Fibroblast of lung (primary cell): Measurements from ENCODE around the gene DOK6.

Source experiments
- EZH2 ChIP-seq: IDR thresholded peaks from 2 replicates; pipeline ENCODE4 v1.5.1; 2012; ENCODE audit warnings: low read length, control low read depth, mild to moderate bottlenecking; ENCODE audit errors: missing control alignments
- TF ChIP-seq, protein P1 (sequence below), 2 donors: IDR thresholded peaks in 1 of 2; conservative IDR thresholded peaks in 1 of 2; 1 replicate in 1 of 2; 2 replicates in 1 of 2; pipeline ENCODE4 v1.5.1; 2011 to 2012; ENCODE audit warnings: low read length in 2 of 2, control low read depth in 1 of 2, inconsistent platforms in 1 of 2, low read depth in 1 of 2, mild to moderate bottlenecking in 1 of 2

- TF ChIP-seq, protein P1, sequence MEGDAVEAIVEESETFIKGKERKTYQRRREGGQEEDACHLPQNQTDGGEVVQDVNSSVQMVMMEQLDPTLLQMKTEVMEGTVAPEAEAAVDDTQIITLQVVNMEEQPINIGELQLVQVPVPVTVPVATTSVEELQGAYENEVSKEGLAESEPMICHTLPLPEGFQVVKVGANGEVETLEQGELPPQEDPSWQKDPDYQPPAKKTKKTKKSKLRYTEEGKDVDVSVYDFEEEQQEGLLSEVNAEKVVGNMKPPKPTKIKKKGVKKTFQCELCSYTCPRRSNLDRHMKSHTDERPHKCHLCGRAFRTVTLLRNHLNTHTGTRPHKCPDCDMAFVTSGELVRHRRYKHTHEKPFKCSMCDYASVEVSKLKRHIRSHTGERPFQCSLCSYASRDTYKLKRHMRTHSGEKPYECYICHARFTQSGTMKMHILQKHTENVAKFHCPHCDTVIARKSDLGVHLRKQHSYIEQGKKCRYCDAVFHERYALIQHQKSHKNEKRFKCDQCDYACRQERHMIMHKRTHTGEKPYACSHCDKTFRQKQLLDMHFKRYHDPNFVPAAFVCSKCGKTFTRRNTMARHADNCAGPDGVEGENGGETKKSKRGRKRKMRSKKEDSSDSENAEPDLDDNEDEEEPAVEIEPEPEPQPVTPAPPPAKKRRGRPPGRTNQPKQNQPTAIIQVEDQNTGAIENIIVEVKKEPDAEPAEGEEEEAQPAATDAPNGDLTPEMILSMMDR (conservative IDR thresholded peaks at IDR 0.05 in 1 of 2, IDR thresholded peaks at IDR 0.05 in 1 of 2; ENCODE audit: low read depth in 1 of 2, low read length in 2 of 2): no peak
- TF ChIP-seq EZH2: no peak
These were observed 90.1 kb downstream of the DOK6 start for GRCh38 chr18:69490813-69491212.
